Heart left ventricle (tissue), 16 donors: Measurements from ENCODE around the gene CKMT2. TPM values are rescaled to one million over a fixed set of nuclear protein-coding genes. Genes with fewer than 3 reads are reported as not detected.

ENCODE experiments used
- ATAC-seq, 4 donors: fragments of 200-7000 bp; cut with Tn5 transposase; one replicate each; pipeline ENCODE4 v1.9.1; 2020 to 2022; ENCODE audit warnings: moderate library complexity in 4 of 4, mild to moderate bottlenecking in 3 of 4, moderate number of reproducible peaks in 1 of 4
- DNase-seq, 5 donors: peaks; one replicate each; pipeline ENCODE4 v3.0.0-alpha.2; 2020
- H3K27ac ChIP-seq, 12 donors: fragments of 200-600 bp; sonication (generic) in 4 of 12; one replicate each; pipeline versions ENCODE4 v1.5.0 to v1.8.0; 2016 to 2022; ENCODE audit warnings: mild to moderate bottlenecking in 2 of 12
- H3K27me3 ChIP-seq, 9 donors: fragments of 200-600 bp; sonication (generic) in 2 of 9; one replicate each; pipeline versions ENCODE4 v1.5.1 to v1.8.0; 2016 to 2022; ENCODE audit warnings: mild to moderate bottlenecking in 3 of 9
- H3K36me3 ChIP-seq, 9 donors: fragments of 200-600 bp; sonication (generic) in 2 of 9; one replicate each; pipeline versions ENCODE4 v1.5.0 to v1.8.0; 2018 to 2022; ENCODE audit warnings: mild to moderate bottlenecking in 2 of 9
- H3K4me1 ChIP-seq, 12 donors: fragments of 200-600 bp; sonication (generic) in 4 of 12; one replicate each; pipeline versions ENCODE4 v1.5.0 to v1.8.0; 2016 to 2022; ENCODE audit warnings: mild to moderate bottlenecking in 3 of 12
- H3K4me3 ChIP-seq, 12 donors: fragments of 200-600 bp; sonication (generic) in 4 of 12; one replicate each; pipeline versions ENCODE4 v1.5.0 to v1.8.0; 2017 to 2022; ENCODE audit warnings: mild to moderate bottlenecking in 9 of 12, moderate library complexity in 4 of 12
- H3K9me3 ChIP-seq, 12 donors: fragments of 200-600 bp; sonication (generic) in 4 of 12; one replicate each; pipeline versions ENCODE4 v1.5.0 to v1.8.0; 2016 to 2022; ENCODE audit warnings: mild to moderate bottlenecking in 1 of 12
- CTCF ChIP-seq, 12 donors: fragments of 200-600 bp; sonication (generic) in 4 of 12; IDR thresholded peaks; one replicate each; pipeline versions ENCODE4 v1.5.0 to v1.8.0; 2018 to 2022; ENCODE audit warnings: antibody characterized with exemption in 12 of 12, mild to moderate bottlenecking in 5 of 12
- POLR2A ChIP-seq, 2 donors: fragments of 450-650 bp; IDR thresholded peaks; one replicate each; pipeline ENCODE4 v1.6.1; 2017; ENCODE audit warnings: antibody characterized with exemption in 2 of 2, mild to moderate bottlenecking in 2 of 2, moderate library complexity in 2 of 2
- WGBS, 4 donors: extraction: QIAGEN DNeasy Blood & Tissue Kit in 2 of 4; methylation state at CpG; one replicate each; pipeline versions ENCODE4 v1.1.5 to v1.1.7; 2013 to 2018; 5-methylcytosine and 5-hydroxymethylcytosine counted together
- intact Hi-C, 10 donors: fragments of 100-400 bp; cut with DNase I; formaldehyde crosslinking; loops; one replicate each; pipeline versions ENCODE4 v1.11.1 to v1.14.2; 2022
- polyA plus RNA-seq, 2 donors: library from polyadenylated mRNA; stranded (reverse); fragments of 200-250 nt; gene quantifications; one replicate each; pipeline ENCODE4 v1.2.3, GENCODE V29; 2013
- total RNA-seq, 9 donors: library from RNA; depleted of rRNA in 2 of 9; stranded (reverse); fragments of >200 nt in 2 of 9; fragmentation: NEBNext Ultra II Directional in 3 of 9; extraction: Animal tissue kit (Norgen Biotek cat#: 25700) in 3 of 9; gene quantifications; one replicate each; pipeline versions ENCODE4 v1.1.0 to v1.2.4, GENCODE V29; 2016 to 2023
- donor health status: ischemic (EF 13 %, LVEDD 7.1; RV severe dilation, severe dysfunction).
- donor health status: healthy with polysubstance abuse.
- donor health status: DM: no; HTN: yes; CAD: no.
- donor health status: DM: no; HTN: no; CAD: no.
- donor health status: ischemic (EF 25% LVEDD 6.9; RV normal size, moderate dysfunction).
- donor health status: ischemic (EF 25% LVEDD 5.7; RV mildly dilated, moderate dysfunction).
- donor health status: healthy.
- donor health status: DM: yes; HTN: yes; CAD: no.
- donor health status: ischemic (EF 35%, LVEDD 5.7; RV mildly dilated, moderate dysfunction).
- donor health status: nonischemic (EF 11% LVEDD 7.7; RV severe dilation, severe dysfunction).
- donor health status: DM: yes; HTN: yes; CAD: no.
- donor health status: PGD.
- donor health status: ischemic (EF 29% LVEDD 5.4; RV normal size, mild dysfunction).
- donor health status: nonischemic (EF 23%, LVEDD 6.1; RV moderate dilation, normal function).

CKMT2 gene
- total and polyA plus RNA-seq, 11 donors = 890 to 3,872 (median 1,758) TPM

GRCh38 chr5:81203729-81204128 lies 29.4 kb upstream of the CKMT2 start:
- Histone ChIP-seq H3K36me3 (peaks cover 0 to 29% (median 0%) of the 10 kb centered on the region in 9 donors), H3K9me3 (no peaks in the 10 kb centered on the region), H3K27me3 (no peaks in the 10 kb centered on the region), H3K4me1 (peaks cover 0 to 5% (median 0%) of the 10 kb centered on the region in 12 donors), H3K4me3 (no peak overlapping the region), H3K27ac (no peak overlapping the region)
- intact Hi-C loops = loop anchor here in 2 of 10 donors (10.0 kb wide), 2 partner anchors 91 to 519 kb away; no protein-coding TSS in a partner anchor
- WGBS, 4 donors = 91 to 95% (median 93%) methylated on average over 3 of the region's 3 CpGs
- no peak for DNase-seq
- no peak for TF ChIP-seq POLR2A (IDR thresholded peaks at IDR 0.05)
- TF ChIP-seq CTCF (IDR thresholded peaks at IDR 0.05) = no peak
- ATAC-seq = no peak

- Histone ChIP-seq H3K36me3 (peaks cover 0 to 33% (median 0%) of the 10 kb centered on the region in 9 donors), H3K27ac (no peak overlapping the region), H3K4me1 (peaks cover 0 to 5% (median 0%) of the 10 kb centered on the region in 12 donors), H3K9me3 (no peaks in the 10 kb centered on the region), H3K27me3 (no peaks in the 10 kb centered on the region), H3K4me3 (no peak overlapping the region)
- intact Hi-C loops = loop anchor here in 2 of 10 donors (10.0 kb wide), 2 partner anchors 91 to 519 kb away; no protein-coding TSS in a partner anchor
- DNase-seq = no peak
- ATAC-seq = no peak
- TF ChIP-seq CTCF (IDR thresholded peaks at IDR 0.05) = no peak
- no peak for TF ChIP-seq POLR2A (IDR thresholded peaks at IDR 0.05)
- 95 to 100% (median 98%) methylated on average over 1 of the region's 1 CpG for WGBS, 4 donors
Measured at GRCh38 chr5:81204205-81204604, 28.9 kb upstream of the CKMT2 start.

- Histone ChIP-seq H3K4me3 (no peak overlapping the region), H3K36me3 (peaks cover 0 to 42% (median 0%) of the 10 kb centered on the region in 9 donors), H3K27ac (no peak overlapping the region), H3K4me1 (peaks cover 0 to 5% (median 0%) of the 10 kb centered on the region in 12 donors), H3K9me3 (no peaks in the 10 kb centered on the region), H3K27me3 (no peaks in the 10 kb centered on the region)
- DNase-seq (no peak), ATAC-seq (no peak)
- TF ChIP-seq POLR2A (IDR thresholded peaks at IDR 0.05) (no peak), CTCF (IDR thresholded peaks at IDR 0.05) (no peak)
- 66 to 90% (median 79%) methylated on average over 4 of the region's 4 CpGs for WGBS, 4 donors
- intact Hi-C loops = loop anchor here in 2 of 10 donors (10.0 kb wide), 2 partner anchors 90 to 520 kb away; no protein-coding TSS in a partner anchor
Measured at GRCh38 chr5:81205058-81205457, 28.1 kb upstream of the CKMT2 start.

- DNase-seq (no peak), ATAC-seq (peak in 2 of 4 donors; percentile 49 to 56)
- TF ChIP-seq CTCF (IDR thresholded peaks at IDR 0.05) (peak in 4 of 12 donors; percentile 14 to 37 (median 21)), POLR2A (IDR thresholded peaks at IDR 0.05) (no peak)
- peaks cover 0 to 5% (median 0%) of the 10 kb centered on the region in 12 donors for H3K4me1 ChIP-seq
- H3K27ac ChIP-seq = no peak overlapping the region
- 62 to 69% (median 65%) methylated on average over 5 of the region's 5 CpGs for WGBS, 4 donors
- intact Hi-C loops = loop anchor here in 2 of 10 donors (10.0 kb wide), 2 partner anchors 88 to 522 kb away; no protein-coding TSS in a partner anchor
- H3K9me3 ChIP-seq = no peaks in the 10 kb centered on the region
- H3K4me3 ChIP-seq = no peak overlapping the region
- H3K27me3 ChIP-seq = no peaks in the 10 kb centered on the region
- H3K36me3 ChIP-seq = peaks cover 0 to 36% (median 0%) of the 10 kb centered on the region in 9 donors
Measured at GRCh38 chr5:81207009-81207408, 26.1 kb upstream of the CKMT2 start.
